HCT116 (cell line): ENCODE measurements around the gene BICDL2. TPM values are rescaled to one million over a fixed set of nuclear protein-coding genes. Genes with fewer than 3 reads are reported as not detected.

ENCODE experiments used
- ATAC-seq: fragments of 200-7000 bp; cut with Tn5 transposase; 2 replicates; pipeline ENCODE4 v1.9.1; 2020; ENCODE audit warnings: mild to moderate bottlenecking, moderate library complexity
- BruUV-seq: library from RNA; stranded (reverse); fragments of 400-500 nt; replicated peaks from 2 replicates; lab custom pipeline; 2021; lab: Mats Ljungman, UMichigan
- CTCF ChIA-PET: fragments of 300-600 bp; sonication (Branson Sonifier 250); formaldehyde crosslinking; loops from one replicate; lab custom pipeline; 2021; ENCODE audit warnings: antibody characterized with exemption; lab: Charles Lee
- POLR2A ChIA-PET: fragments of 300-600, 350-600 bp; sonication (Branson Sonifier 250); formaldehyde crosslinking; loops from one replicate; lab custom pipeline; 2021; ENCODE audit warnings: antibody characterized with exemption; lab: Charles Lee
- RAD21 ChIA-PET, 2 experiments: fragments of 300-600 bp; sonication (Branson Sonifier 250); formaldehyde crosslinking; loops; one replicate each; lab custom pipeline; 2023; ENCODE audit warnings: low total read pairs in 2 of 2; ENCODE audit not compliant: uncharacterized antibody in 2 of 2, unreplicated experiment in 2 of 2, low non-redundant PET in 1 of 2; lab: Charles Lee
- DNase-seq: peaks from one replicate; pipeline ENCODE4 v3.0.0-alpha.2; 2010; ENCODE audit warnings: low read depth, low spot score
- H2AFZ ChIP-seq: fragments of 200-600 bp; shearing (Covaris generic), sonication (generic); 2 replicates; pipeline ENCODE4 v1.6.1; 2017; ENCODE audit warnings: low read depth, mixed run types, mixed read lengths, antibody characterized with exemption, low read length; ENCODE audit not compliant: poor library complexity, severe bottlenecking
- H3K27ac ChIP-seq: 2 replicates; pipeline ENCODE4 v1.5.1; 2012; ENCODE audit warnings: low read depth, low read length
- H3K27me3 ChIP-seq: fragments of 200-600 bp; sonication (generic); 2 replicates; pipeline ENCODE4 v1.6.1; 2016; ENCODE audit warnings: mixed run types, low read length, mixed read lengths; ENCODE audit not compliant: insufficient read depth
- H3K36me3 ChIP-seq, 2 experiments: fragments of 200-500 bp in 1 of 2; fragments of 200-600 bp in 1 of 2; sonication (Bioruptor generic) in 1 of 2; sonication (generic) in 1 of 2; 2 replicates each; pipeline versions ENCODE4 v1.5.1 to v1.6.1; 2014 to 2016; ENCODE audit warnings: low read length in 2 of 2, inconsistent platforms in 1 of 2, mixed read lengths in 1 of 2, mixed run types in 1 of 2; ENCODE audit not compliant: insufficient read depth in 2 of 2, control insufficient read depth in 1 of 2
- H3K4me1 ChIP-seq, 2 experiments: fragments of 200-600 bp in 1 of 2; sonication (generic) in 1 of 2; 2 replicates each; pipeline versions ENCODE4 v1.5.1 to v1.6.1; 2012 to 2017; ENCODE audit warnings: low read length in 2 of 2, inconsistent platforms in 1 of 2, mild to moderate bottlenecking in 1 of 2, mixed read lengths in 1 of 2, mixed run types in 1 of 2, moderate library complexity in 1 of 2; ENCODE audit not compliant: insufficient read depth in 2 of 2, control insufficient read depth in 1 of 2
- H3K4me2 ChIP-seq: fragments of 200-600 bp; sonication (generic); 2 replicates; pipeline ENCODE4 v1.6.1; 2017; ENCODE audit warnings: mixed run types, low read length, mixed read lengths
- H3K4me3 ChIP-seq, 2 experiments: fragments of 200-600 bp in 1 of 2; sonication (generic) in 1 of 2; replicated peaks in 1 of 2; 2 replicates each; pipeline ENCODE4 v1.5.1; 2011 to 2016; ENCODE audit warnings: low read length in 2 of 2, control low read depth in 1 of 2, low read depth in 1 of 2, mild to moderate bottlenecking in 1 of 2, mixed read lengths in 1 of 2, mixed run types in 1 of 2
- H3K79me2 ChIP-seq: fragments of 200-600 bp; sonication (generic); 2 replicates; pipeline ENCODE4 v1.6.1; 2017; ENCODE audit warnings: mild to moderate bottlenecking, mixed run types, low read length, moderate library complexity, mixed read lengths; ENCODE audit not compliant: insufficient read depth
- H3K9ac ChIP-seq: fragments of 200-600 bp; sonication (generic); 2 replicates; pipeline ENCODE4 v1.6.1; 2016; ENCODE audit warnings: low read length, mixed read lengths
- H3K9me2 ChIP-seq: fragments of 200-600 bp; sonication (generic), shearing (Covaris generic); 2 replicates; pipeline ENCODE4 v1.6.1; 2017; ENCODE audit warnings: mixed run types, mild to moderate bottlenecking, moderate library complexity; ENCODE audit not compliant: insufficient read depth
- H3K9me3 ChIP-seq, 2 experiments: fragments of 200-500 bp in 1 of 2; fragments of 200-600 bp in 1 of 2; sonication (Bioruptor generic) in 1 of 2; sonication (generic) in 1 of 2; 2 replicates each; pipeline ENCODE4 v1.6.1; 2014 to 2017; ENCODE audit warnings: low read length in 2 of 2, mixed read lengths in 2 of 2, inconsistent platforms in 1 of 2, low read depth in 1 of 2, mild to moderate bottlenecking in 1 of 2, mixed run types in 1 of 2, moderate library complexity in 1 of 2; ENCODE audit not compliant: control insufficient read depth in 1 of 2, insufficient read depth in 1 of 2
- H4K20me1 ChIP-seq: fragments of 200-600 bp; sonication (generic), shearing (Covaris generic); 2 replicates; pipeline ENCODE4 v1.6.1; 2017; ENCODE audit warnings: mixed run types, mild to moderate bottlenecking, moderate library complexity; ENCODE audit not compliant: insufficient read depth
- EZH2 ChIP-seq: fragments of 200-600 bp; sonication (generic); IDR thresholded peaks from 2 replicates; pipeline ENCODE4 v1.6.1; 2017; ENCODE audit warnings: antibody characterized with exemption, mixed run types
- EZH2phosphoT487 ChIP-seq: fragments of 200-600 bp; IDR thresholded peaks from 2 replicates; pipeline ENCODE4 v1.6.1; 2018; ENCODE audit warnings: antibody characterized with exemption, borderline replicate concordance
- FOSL1 ChIP-seq: IDR thresholded peaks from 2 replicates; pipeline ENCODE4 v1.6.1; 2012; ENCODE audit warnings: low read depth
- JUND ChIP-seq: IDR thresholded peaks from 2 replicates; pipeline ENCODE4 v1.6.1; 2012
- MAX ChIP-seq: IDR thresholded peaks from 2 replicates; pipeline ENCODE4 v1.6.1; 2012
- POLR2A ChIP-seq: IDR thresholded peaks from 2 replicates; pipeline ENCODE4 v1.7.0; 2011; ENCODE audit warnings: borderline replicate concordance; ENCODE audit not compliant: insufficient read depth, insufficient read length; ENCODE audit errors: extremely low read depth
- POLR2AphosphoS5 ChIP-seq: IDR thresholded peaks from 2 replicates; pipeline ENCODE4 v1.6.1; 2011; ENCODE audit warnings: mild to moderate bottlenecking, low read depth, low read length, moderate library complexity
- REST ChIP-seq: IDR thresholded peaks from 2 replicates; pipeline ENCODE4 v1.6.1; 2012; ENCODE audit warnings: low read depth
- SIN3A ChIP-seq: IDR thresholded peaks from 2 replicates; pipeline ENCODE4 v1.6.1; 2012; ENCODE audit warnings: low read depth
- SP1 ChIP-seq: IDR thresholded peaks from 2 replicates; pipeline ENCODE4 v1.6.1; 2012; ENCODE audit warnings: low read depth
- SRF ChIP-seq: IDR thresholded peaks from 2 replicates; pipeline ENCODE4 v1.6.1; 2012; ENCODE audit warnings: low read depth
- ZNF274 ChIP-seq: fragments of 200-500 bp; sonication (Bioruptor generic); IDR thresholded peaks from 2 replicates; pipeline ENCODE4 v1.6.1; 2014; ENCODE audit warnings: mild to moderate bottlenecking, low read depth, low read length, inconsistent platforms
- intact Hi-C: fragments of 100-400 bp; cut with micrococcal nuclease; formaldehyde crosslinking; loops from 2 replicates; pipeline ENCODE4 v1.10.0; 2022
- total RNA-seq: library from RNA; stranded (reverse); gene quantifications from one replicate; pipeline ENCODE4 v1.2.1, GENCODE V29; 2021; ENCODE audit not compliant: unreplicated experiment
- TF ChIP-seq, protein P1 (sequence below): IDR thresholded peaks from 2 replicates; pipeline ENCODE4 v1.6.1; 2011; ENCODE audit warnings: mild to moderate bottlenecking, low read length, moderate library complexity; ENCODE audit not compliant: insufficient replicate concordance; ENCODE audit errors: extremely low read depth
- TF ChIP-seq, protein P2 (sequence below): IDR thresholded peaks from 2 replicates; pipeline ENCODE4 v1.6.1; 2012

The BICDL2 gene
- total RNA-seq, 1 experiment from 2014 or later = 21.3 TPM

GRCh38 chr16:3050487-3050886 is 13.7 kb upstream of the BICDL2 start:
- Histone ChIP-seq H3K4me2 (no peak overlapping the region), H3K79me2 (no peaks in the 10 kb centered on the region), H3K9me2 (no peaks in the 10 kb centered on the region), H4K20me1 (no peaks in the 10 kb centered on the region), H2AFZ (no peak overlapping the region), H3K4me3 (no peak overlapping the region)
- no peak for DNase-seq
- POLR2A ChIA-PET = interaction anchor here (1.3 kb wide), 1 partner anchor 11 kb away, joined by 3 read pairs; no protein-coding TSS in a partner anchor
- TF ChIP-seq, protein P1, sequence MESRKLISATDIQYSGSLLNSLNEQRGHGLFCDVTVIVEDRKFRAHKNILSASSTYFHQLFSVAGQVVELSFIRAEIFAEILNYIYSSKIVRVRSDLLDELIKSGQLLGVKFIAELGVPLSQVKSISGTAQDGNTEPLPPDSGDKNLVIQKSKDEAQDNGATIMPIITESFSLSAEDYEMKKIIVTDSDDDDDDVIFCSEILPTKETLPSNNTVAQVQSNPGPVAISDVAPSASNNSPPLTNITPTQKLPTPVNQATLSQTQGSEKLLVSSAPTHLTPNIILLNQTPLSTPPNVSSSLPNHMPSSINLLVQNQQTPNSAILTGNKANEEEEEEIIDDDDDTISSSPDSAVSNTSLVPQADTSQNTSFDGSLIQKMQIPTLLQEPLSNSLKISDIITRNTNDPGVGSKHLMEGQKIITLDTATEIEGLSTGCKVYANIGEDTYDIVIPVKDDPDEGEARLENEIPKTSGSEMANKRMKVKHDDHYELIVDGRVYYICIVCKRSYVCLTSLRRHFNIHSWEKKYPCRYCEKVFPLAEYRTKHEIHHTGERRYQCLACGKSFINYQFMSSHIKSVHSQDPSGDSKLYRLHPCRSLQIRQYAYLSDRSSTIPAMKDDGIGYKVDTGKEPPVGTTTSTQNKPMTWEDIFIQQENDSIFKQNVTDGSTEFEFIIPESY = no peak
- TF ChIP-seq SIN3A = no peak
- no peak for TF ChIP-seq SRF
- TF ChIP-seq POLR2A = no peak
- TF ChIP-seq, all 23 proteins: peak for 0
- no TSS peak for BruUV-seq
- H3K27ac ChIP-seq = no peak overlapping the region
- ChIA-PET RAD21 (no interaction called here), CTCF (interaction anchor here (4.3 kb wide), 1 partner anchor 9 kb away, joined by 16 read pairs; no protein-coding TSS in a partner anchor)
- peaks cover 0 to 22% of the 10 kb centered on the region in 2 experiments; a peak in 1 of 4 replicates for H3K4me1 ChIP-seq
- ATAC-seq = no peak
- H3K27me3 ChIP-seq = no peaks in the 10 kb centered on the region
- no peaks in the 10 kb centered on the region for H3K36me3 ChIP-seq
- no peaks in the 10 kb centered on the region for H3K9me3 ChIP-seq
- no peak overlapping the region for H3K9ac ChIP-seq
- intact Hi-C loops = loop anchor here (10.0 kb wide), 1 partner anchor 124 kb away; no protein-coding TSS in a partner anchor

- Histone ChIP-seq H3K79me2 (no peaks in the 10 kb centered on the region), H3K36me3 (no peaks in the 10 kb centered on the region), H3K4me2 (no peak overlapping the region), H3K9me2 (no peaks in the 10 kb centered on the region), H3K9me3 (no peaks in the 10 kb centered on the region), H3K9ac (no peak overlapping the region), H3K27me3 (no peaks in the 10 kb centered on the region), H4K20me1 (no peaks in the 10 kb centered on the region), H3K4me1 (peaks cover 0 to 27% of the 10 kb centered on the region in 2 experiments; a peak in 1 of 4 replicates), H2AFZ (no peak overlapping the region), H3K4me3 (no peak overlapping the region), H3K27ac (no peak overlapping the region)
- ATAC-seq (no peak), DNase-seq (no peak)
- ChIA-PET RAD21 (no interaction called here), CTCF (interaction anchor here (4.3 kb wide), 1 partner anchor 9 kb away, joined by 16 read pairs; no protein-coding TSS in a partner anchor), POLR2A (interaction anchor here (1.3 kb wide), 1 partner anchor 10 kb away, joined by 3 read pairs; no protein-coding TSS in a partner anchor)
- BruUV-seq = no TSS peak
- intact Hi-C loops = loop anchor here (10.0 kb wide), 1 partner anchor 125 kb away; no protein-coding TSS in a partner anchor
- TF ChIP-seq JUND (no peak), SP1 (no peak), SRF (no peak), EZH2phosphoT487 (no peak), ZNF274 (no peak), EZH2 (no peak), FOSL1 (no peak), REST (no peak), MAX (no peak), POLR2A (no peak), POLR2AphosphoS5 (no peak)
- TF ChIP-seq, protein P2, sequence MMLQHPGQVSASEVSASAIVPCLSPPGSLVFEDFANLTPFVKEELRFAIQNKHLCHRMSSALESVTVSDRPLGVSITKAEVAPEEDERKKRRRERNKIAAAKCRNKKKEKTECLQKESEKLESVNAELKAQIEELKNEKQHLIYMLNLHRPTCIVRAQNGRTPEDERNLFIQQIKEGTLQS = no peak
Measured at GRCh38 chr16:3049921-3050481, 13.3 kb upstream of the BICDL2 start.
